Kidney (tissue), 14 donors: Measurements from ENCODE around the gene OSTN. TPM values are rescaled to one million over a fixed set of nuclear protein-coding genes. Genes with fewer than 3 reads are reported as not detected.
A peak's percentile ranks its signal among the peaks of the same experiment; 100 is the strongest.

ENCODE experiments used
- DNase-seq, 5 donors: peaks; one replicate each; pipeline ENCODE4 v3.0.0-alpha.2; 2013 to 2020
- FAIRE-seq: peaks from 2 replicates; lab custom pipeline; 2012; peaks lifted over from hg19 to GRCh38; lab: Jason Lieb, UNC
- H3K27ac ChIP-seq, 2 donors: one replicate each; pipeline ENCODE4 v1.7.0; 2013; ENCODE audit warnings: low read depth in 2 of 2, low read length in 2 of 2, inconsistent platforms in 1 of 2
- H3K27me3 ChIP-seq: one replicate; pipeline ENCODE4 v1.7.1; 2013; ENCODE audit warnings: low read length, inconsistent platforms; ENCODE audit not compliant: control insufficient read depth, insufficient read depth
- H3K36me3 ChIP-seq, 3 donors: one replicate each; pipeline versions ENCODE4 v1.7.0 to v1.7.1; 2013; ENCODE audit warnings: low read length in 3 of 3, control low read depth in 1 of 3, inconsistent platforms in 1 of 3; ENCODE audit not compliant: insufficient read depth in 3 of 3, control insufficient read depth in 2 of 3
- H3K4me1 ChIP-seq, 3 donors: one replicate each; pipeline versions ENCODE4 v1.7.0 to v1.7.1; 2013; ENCODE audit warnings: low read length in 3 of 3, inconsistent platforms in 1 of 3, low read depth in 1 of 3; ENCODE audit not compliant: control insufficient read depth in 2 of 3, insufficient read depth in 2 of 3
- H3K4me3 ChIP-seq, 3 donors: one replicate each; pipeline versions ENCODE4 v1.7.0 to v1.8.1; 2013; ENCODE audit warnings: low read length in 3 of 3, control low read depth in 1 of 3, inconsistent platforms in 1 of 3
- H3K9ac ChIP-seq, 3 donors: one replicate each; pipeline versions ENCODE4 v1.7.0 to v1.7.1; 2013; ENCODE audit warnings: low read length in 3 of 3, control low read depth in 1 of 3, inconsistent platforms in 1 of 3
- H3K9me3 ChIP-seq, 3 donors: one replicate each; pipeline versions ENCODE4 v1.7.0 to v1.7.1; 2013; ENCODE audit warnings: low read length in 3 of 3, control low read depth in 1 of 3, inconsistent platforms in 1 of 3; ENCODE audit not compliant: control insufficient read depth in 2 of 3, insufficient read depth in 1 of 3
- CTCF ChIP-seq: IDR thresholded peaks from 3 replicates; pipeline ENCODE4 v1.5.1; 2012; ENCODE audit warnings: mild to moderate bottlenecking, moderate library complexity, borderline replicate concordance; ENCODE audit not compliant: insufficient read depth; ENCODE audit errors: extremely low read depth
- intact Hi-C: fragments of 100-400 bp; cut with DNase I; formaldehyde crosslinking; loops from one replicate; pipeline ENCODE4 v1.11.1; 2022
- polyA plus RNA-seq: library from polyadenylated mRNA; stranded (reverse); fragments of 350-450 nt; fragmentation: Illumina TruSeq; extraction: RNeasy Lipid Tissue Mini Kit (QIAGEN cat#74804); gene quantifications from one replicate; pipeline ENCODE4 v1.2.3, GENCODE V29; 2014; ENCODE audit warnings: low read depth, low replicate concordance; ENCODE audit not compliant: insufficient read depth
- total RNA-seq: library from RNA; stranded (reverse); fragmentation: NEBNext Ultra II Directional; extraction: Animal tissue kit (Norgen Biotek cat#: 25700); gene quantifications from one replicate; pipeline ENCODE4 v1.2.1, GENCODE V29; 2021
- donor health status: control.
- donor health status: control.
- donor health status: control.
- donor health status: control.
- donor health status: control.
- donor health status: DM: yes; HTN: yes; CAD: no.
- donor health status: Normal renal cell carcinoma (clear cell type).

OSTN gene
- total and polyA plus RNA-seq, 2 donors from 2014 or later = not detected

- Histone ChIP-seq H3K4me1 (no peaks in the 10 kb centered on the region), H3K27me3 (no peaks in the 10 kb centered on the region), H3K9me3 (no peaks in the 10 kb centered on the region), H3K27ac (no peak overlapping the region), H3K4me3 (no peak overlapping the region), H3K36me3 (no peaks in the 10 kb centered on the region), H3K9ac (no peak overlapping the region)
- TF ChIP-seq CTCF = no peak
- intact Hi-C loops = no loop called here
- no peak for DNase-seq
- no peak for FAIRE-seq
These were observed 81.8 kb downstream of the OSTN start for GRCh38 chr3:191280882-191281281.

DNA sequence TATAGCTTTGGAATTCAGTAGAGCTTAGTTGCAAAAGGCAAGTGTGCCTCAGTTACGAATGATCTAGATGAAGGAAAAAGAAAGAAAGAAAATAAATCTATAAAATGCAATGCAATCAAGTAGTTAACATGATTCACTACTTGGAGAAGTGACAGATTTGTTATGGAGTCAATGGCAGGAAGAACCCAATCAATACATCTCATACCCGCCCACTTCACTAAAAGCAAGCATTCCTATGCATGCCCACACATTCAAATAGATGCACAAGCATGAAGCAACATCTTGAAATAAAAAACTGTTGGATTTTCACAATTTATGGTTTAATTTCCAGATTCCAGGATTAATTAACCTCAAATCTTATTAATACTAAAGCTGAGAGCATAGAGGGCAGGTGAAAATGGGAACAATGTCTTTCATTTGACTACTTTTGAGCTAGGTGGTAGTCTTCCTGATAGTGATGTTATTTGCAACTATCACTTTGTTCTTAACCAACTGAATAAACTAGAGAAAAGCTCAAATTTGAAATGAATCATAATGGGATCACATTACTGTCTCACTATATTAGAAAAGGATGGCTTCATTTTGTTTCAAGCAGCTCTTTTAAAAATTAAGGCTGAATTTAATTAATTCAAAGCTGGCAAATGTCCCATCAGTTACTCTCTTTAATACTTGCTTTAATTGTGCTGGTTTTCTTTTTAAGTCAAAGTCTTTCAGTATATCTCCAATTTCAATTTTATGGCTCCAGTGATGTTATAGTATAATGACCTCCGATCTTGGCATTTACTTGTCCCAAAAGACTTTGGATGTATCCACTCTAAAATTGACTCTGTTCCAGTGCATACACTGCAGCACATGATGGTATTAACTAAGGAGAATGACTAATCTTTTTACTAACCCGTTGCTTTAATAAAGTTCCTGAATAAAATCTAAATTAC is 83.5 kb downstream of the OSTN start:
- no peak for TF ChIP-seq CTCF
- Histone ChIP-seq H3K27me3 (no peaks in the 10 kb centered on the region), H3K27ac (no peak overlapping the region), H3K4me3 (no peak overlapping the region), H3K4me1 (no peaks in the 10 kb centered on the region), H3K9me3 (no peaks in the 10 kb centered on the region), H3K36me3 (no peaks in the 10 kb centered on the region), H3K9ac (no peak overlapping the region)
- FAIRE-seq = no peak
- intact Hi-C loops = no loop called here
- DNase-seq = peak in 1 of 5 donors; percentile 14

GRCh38 chr3:191283400-191283799 is 84.4 kb downstream of the OSTN start:
- Histone ChIP-seq H3K27ac (no peak overlapping the region), H3K27me3 (no peaks in the 10 kb centered on the region), H3K4me1 (no peaks in the 10 kb centered on the region), H3K9ac (no peak overlapping the region), H3K9me3 (no peaks in the 10 kb centered on the region), H3K36me3 (no peaks in the 10 kb centered on the region), H3K4me3 (no peak overlapping the region)
- DNase-seq (no peak), FAIRE-seq (no peak)
- no peak for TF ChIP-seq CTCF
- intact Hi-C loops = no loop called here
